Measurements from ENCODE around the gene KAT6B. TPM values are rescaled to one million over a fixed set of nuclear protein-coding genes. Genes with fewer than 3 reads are reported as not detected.
"Not testable (repeated sequence)": the region's sequence is repeated elsewhere in the genome, so short reads cannot be mapped to it uniquely, and the experiment has no call there.

The KAT6B gene
- total RNA-seq, 4 donors from 2014 or later = 29.1 to 159 (median 61.2) TPM

- Histone ChIP-seq H3K4me3 (no peak overlapping the region), H3K4me1 (peaks cover 0 to 3% of the 10 kb centered on the region in 2 donors), H3K9me3 (peaks cover 0 to 7% of the 10 kb centered on the region in 2 donors), H3K27ac (no peak overlapping the region), H3K27me3 (no peaks in the 10 kb centered on the region), H3K36me3 (no peaks in the 10 kb centered on the region)
- intact Hi-C loops (cut with DNase I; ENCODE audit: low total_unique reads) = no loop called here
- no peak for TF ChIP-seq CTCF (IDR thresholded peaks at IDR 0.05)
- no peak for DNase-seq
Observed at GRCh38 chr10:74916283-74916682, 89.9 kb downstream of the KAT6B start.

GRCh38 chr10:74917481-74918077, 91.2 kb downstream of the KAT6B start:
- no peak for DNase-seq
- no peak for TF ChIP-seq POLR2A (IDR thresholded peaks at IDR 0.05)
- no peak for TF ChIP-seq CTCF (IDR thresholded peaks at IDR 0.05)

GRCh38 chr10:74919671-74920070, 93.3 kb downstream of the KAT6B start:
- peaks cover 0 to 7% of the 10 kb centered on the region in 2 donors for H3K9me3 ChIP-seq
- peaks cover 0 to 4% of the 10 kb centered on the region in 2 donors for H3K4me1 ChIP-seq
- H3K27ac ChIP-seq = no peak overlapping the region
- H3K4me3 ChIP-seq = no peak overlapping the region
- intact Hi-C loops (cut with DNase I; ENCODE audit: low total_unique reads) = no loop called here
- H3K36me3 ChIP-seq = no peaks in the 10 kb centered on the region
- no peak for TF ChIP-seq CTCF (IDR thresholded peaks at IDR 0.05)
- TF ChIP-seq POLR2A (IDR thresholded peaks at IDR 0.05) = no peak
- DNase-seq = no peak
- H3K27me3 ChIP-seq = no peaks in the 10 kb centered on the region

More at GRCh38 chr10:74917481-74918077, 91.2 kb downstream of the KAT6B start:
- no peaks in the 10 kb centered on the region for H3K27me3 ChIP-seq
- H3K4me3 ChIP-seq = no peak overlapping the region
- no peak overlapping the region for H3K27ac ChIP-seq
- H3K36me3 ChIP-seq = no peaks in the 10 kb centered on the region
- H3K9me3 ChIP-seq = peaks cover 0 to 7% of the 10 kb centered on the region in 2 donors
- intact Hi-C loops (cut with DNase I; ENCODE audit: low total_unique reads) = no loop called here
- no peaks in the 10 kb centered on the region for H3K4me1 ChIP-seq

- H3K27me3 ChIP-seq; H3K36me3 ChIP-seq; intact Hi-C loops (cut with DNase I; ENCODE audit: low total_unique reads); H3K4me3 ChIP-seq; H3K4me1 ChIP-seq; H3K27ac ChIP-seq; H3K9me3 ChIP-seq; DNase-seq: not testable (repeated sequence)
Observed at GRCh38 chr10:74921070-74921469, 94.7 kb downstream of the KAT6B start.

- Histone ChIP-seq H3K36me3 (no peaks in the 10 kb centered on the region), H3K27me3 (no peaks in the 10 kb centered on the region), H3K27ac (no peak overlapping the region), H3K9me3 (peaks cover 0 to 7% of the 10 kb centered on the region in 2 donors), H3K4me1 (peaks cover under 1 to 4% of the 10 kb centered on the region in 2 donors), H3K4me3 (no peak overlapping the region)
- DNase-seq = no peak
- intact Hi-C loops (cut with DNase I; ENCODE audit: low total_unique reads) = no loop called here
- TF ChIP-seq POLR2A (IDR thresholded peaks at IDR 0.05) (no peak), CTCF (IDR thresholded peaks at IDR 0.05) (no peak)
Observed at GRCh38 chr10:74921744-74922143, 95.3 kb downstream of the KAT6B start.

- Histone ChIP-seq H3K36me3 (no peaks in the 10 kb centered on the region), H3K27ac (peak overlapping the region in 1 of 2 donors; percentile 83)
Observed at GRCh38 chr10:74922921-74923320, 96.5 kb downstream of the KAT6B start.

More at GRCh38 chr10:74922921-74923320, 96.5 kb downstream of the KAT6B start:
- DNase-seq = no peak
- intact Hi-C loops (cut with DNase I; ENCODE audit: low total_unique reads) = no loop called here
- Histone ChIP-seq H3K9me3 (peaks cover 0 to 7% of the 10 kb centered on the region in 2 donors), H3K4me1 (peaks cover 4 to 12% of the 10 kb centered on the region in 2 donors), H3K4me3 (no peak overlapping the region), H3K27me3 (no peaks in the 10 kb centered on the region)
- no peak for TF ChIP-seq CTCF (IDR thresholded peaks at IDR 0.05)
- no peak for TF ChIP-seq POLR2A (IDR thresholded peaks at IDR 0.05)

All from uterus (tissue), 4 donors.